Ascending aorta (tissue), 2 donors: ENCODE results near the gene POLA2. TPM values are rescaled to one million over a fixed set of nuclear protein-coding genes. Genes with fewer than 3 reads are reported as not detected.
"Not testable (repeated sequence)": the region's sequence is repeated elsewhere in the genome, so short reads cannot be mapped to it uniquely, and the experiment has no call there.

Experiments used
- DNase-seq, 2 donors: peaks; one replicate each; pipeline ENCODE4 v3.0.0-alpha.2; 2019; ENCODE audit warnings: low spot score in 2 of 2
- H3K27ac ChIP-seq, 2 donors: fragments of 200-600 bp; sonication (generic); one replicate each; pipeline ENCODE4 v1.5.1; 2016 to 2017; ENCODE audit warnings: mild to moderate bottlenecking in 1 of 2
- H3K27me3 ChIP-seq: fragments of 200-600 bp; sonication (generic); one replicate; pipeline ENCODE4 v1.5.1; 2017
- H3K36me3 ChIP-seq, 2 donors: fragments of 200-600 bp; sonication (generic); one replicate each; pipeline ENCODE4 v1.5.1; 2016
- H3K4me1 ChIP-seq, 2 donors: fragments of 200-600 bp; sonication (generic); one replicate each; pipeline ENCODE4 v1.5.1; 2016 to 2017; ENCODE audit warnings: mild to moderate bottlenecking in 1 of 2
- H3K4me3 ChIP-seq, 2 donors: fragments of 200-600 bp; sonication (generic); one replicate each; pipeline ENCODE4 v1.5.1; 2016 to 2017; ENCODE audit warnings: mild to moderate bottlenecking in 1 of 2
- H3K9me3 ChIP-seq, 2 donors: fragments of 200-600 bp; sonication (generic); one replicate each; pipeline ENCODE4 v1.5.1; 2016
- CTCF ChIP-seq, 3 experiments: fragments of 200-600 bp in 2 of 3; fragments of 450-650 bp in 1 of 3; sonication (generic) in 2 of 3; IDR thresholded peaks; one replicate each; pipeline ENCODE4 v1.5.1; 2016 to 2019; ENCODE audit warnings: antibody characterized with exemption in 3 of 3, mild to moderate bottlenecking in 1 of 3, moderate library complexity in 1 of 3
- intact Hi-C: fragments of 100-400 bp; cut with DNase I; formaldehyde crosslinking; loops from one replicate; pipeline ENCODE4 v1.15.1; 2023
- total RNA-seq: library from RNA; depleted of rRNA; stranded (reverse); fragments of >200 nt; gene quantifications from one replicate; pipeline ENCODE4 v1.1.0, GENCODE V29; 2016

POLA2 gene
- total RNA-seq, 1 donor from 2014 or later, result 27.4 TPM

GRCh38 chr11:65227879-65228278, 33.9 kb upstream of the POLA2 start:
- Histone ChIP-seq H3K27me3 (no peaks in the 10 kb centered on the region), H3K4me3 (no peak overlapping the region), H3K27ac (no peak overlapping the region), H3K4me1 (peaks cover 0 to 12% of the 10 kb centered on the region in 2 donors), H3K9me3 (no peaks in the 10 kb centered on the region), H3K36me3 (no peaks in the 10 kb centered on the region)
- intact Hi-C loops, result loop anchor here (2.0 kb wide), 1 partner anchor 87 kb away; the partner anchor contains the start of gene CDC42EP2
- no peak for DNase-seq
- TF ChIP-seq CTCF (IDR thresholded peaks at IDR 0.05), result no peak

- H3K36me3 ChIP-seq, result no peaks in the 10 kb centered on the region
- DNase-seq, result no peak
- intact Hi-C loops, result no loop called here
- H3K4me1 ChIP-seq, result no peaks in the 10 kb centered on the region
- H3K4me3 ChIP-seq, result no peak overlapping the region
- no peak overlapping the region for H3K27ac ChIP-seq
- H3K27me3 ChIP-seq, result no peaks in the 10 kb centered on the region
- no peaks in the 10 kb centered on the region for H3K9me3 ChIP-seq
- TF ChIP-seq CTCF (IDR thresholded peaks at IDR 0.05), result no peak
Observed at GRCh38 chr11:65236194-65237059, 25.3 kb upstream of the POLA2 start.

GRCh38 chr11:65238302-65238701, 23.5 kb upstream of the POLA2 start:
- intact Hi-C loops, H3K27me3 ChIP-seq, H3K4me1 ChIP-seq, H3K9me3 ChIP-seq, H3K4me3 ChIP-seq, H3K36me3 ChIP-seq, DNase-seq, H3K27ac ChIP-seq: not testable (repeated sequence)

GRCh38 chr11:65241134-65241533, 20.6 kb upstream of the POLA2 start:
- no peak overlapping the region for H3K27ac ChIP-seq
- TF ChIP-seq CTCF (IDR thresholded peaks at IDR 0.05), result no peak
- intact Hi-C loops, result no loop called here
- no peaks in the 10 kb centered on the region for H3K36me3 ChIP-seq
- H3K4me3 ChIP-seq, result no peak overlapping the region
- no peaks in the 10 kb centered on the region for H3K4me1 ChIP-seq
- no peaks in the 10 kb centered on the region for H3K27me3 ChIP-seq
- DNase-seq, result no peak
- no peaks in the 10 kb centered on the region for H3K9me3 ChIP-seq

GRCh38 chr11:65241692-65242091, 20.1 kb upstream of the POLA2 start:
- Histone ChIP-seq H3K4me3 (no peak overlapping the region), H3K36me3 (no peaks in the 10 kb centered on the region), H3K9me3 (no peaks in the 10 kb centered on the region), H3K27ac (no peak overlapping the region), H3K27me3 (no peaks in the 10 kb centered on the region), H3K4me1 (no peaks in the 10 kb centered on the region)
- intact Hi-C loops, result no loop called here
- no peak for TF ChIP-seq CTCF (IDR thresholded peaks at IDR 0.05)
- no peak for DNase-seq

- DNase-seq, result no peak
- intact Hi-C loops, result no loop called here
- no peak for TF ChIP-seq CTCF (IDR thresholded peaks at IDR 0.05)
- Histone ChIP-seq H3K27ac (no peak overlapping the region), H3K9me3 (no peaks in the 10 kb centered on the region), H3K4me3 (no peak overlapping the region), H3K27me3 (no peaks in the 10 kb centered on the region), H3K36me3 (no peaks in the 10 kb centered on the region), H3K4me1 (no peaks in the 10 kb centered on the region)
Observed at GRCh38 chr11:65242389-65242788, 19.4 kb upstream of the POLA2 start.
